ENCODE measurements around the gene CELF2.

Gene CELF2

GRCh38 chr10:11153766-11154165 is 136.1 kb downstream of the CELF2 start:
- H4K20me1 ChIP-seq (ENCODE audit: insufficient read depth, low read length): no peaks in the 10 kb centered on the region
- H3K79me2 ChIP-seq (ENCODE audit: insufficient read depth, low read length): no peaks in the 10 kb centered on the region
- H3K9ac ChIP-seq (ENCODE audit: low read depth, low read length): no peak overlapping the region
- ATAC-seq (ENCODE audit: insufficient read depth, low read depth) (no peak), DNase-seq (no peak)
- H3K9me3 ChIP-seq (ENCODE audit: insufficient read depth, low read length, severe bottlenecking): no peaks in the 10 kb centered on the region
- no peak overlapping the region for H3K27ac ChIP-seq (ENCODE audit: low read length)
- H3K27me3 ChIP-seq (ENCODE audit: insufficient read depth, low read length, poor library complexity): no peaks in the 10 kb centered on the region
- H3K4me3 ChIP-seq (ENCODE audit: low read depth in 1 of 2, low read length in 2 of 2): no peak overlapping the region
- H3K36me3 ChIP-seq (ENCODE audit: insufficient read depth, low read length): no peaks in the 10 kb centered on the region
- TF ChIP-seq CTCF (IDR thresholded peaks at IDR 0.05; ENCODE audit: borderline replicate concordance, extremely low read depth, low read length, poor library complexity, severe bottlenecking) (no peak), EZH2 (IDR thresholded peaks at IDR 0.05; ENCODE audit: borderline replicate concordance, low read depth, low read length, severe bottlenecking) (no peak)
- no peak overlapping the region for H3K4me2 ChIP-seq (ENCODE audit: insufficient read depth, low read length)
- peaks cover 24% of the 10 kb centered on the region for H3K4me1 ChIP-seq (ENCODE audit: insufficient read depth, low read length)
- no peak overlapping the region for H2AFZ ChIP-seq (ENCODE audit: low read depth, low read length)

GRCh38 chr10:11154333-11154732 is 136.7 kb downstream of the CELF2 start:
- no peak overlapping the region for H3K4me2 ChIP-seq (ENCODE audit: insufficient read depth, low read length)
- no peaks in the 10 kb centered on the region for H3K36me3 ChIP-seq (ENCODE audit: insufficient read depth, low read length)
- H3K9ac ChIP-seq (ENCODE audit: low read depth, low read length): no peak overlapping the region
- no peak overlapping the region for H3K4me3 ChIP-seq (ENCODE audit: low read depth in 1 of 2, low read length in 2 of 2)
- no peaks in the 10 kb centered on the region for H4K20me1 ChIP-seq (ENCODE audit: insufficient read depth, low read length)
- peaks cover 24% of the 10 kb centered on the region for H3K4me1 ChIP-seq (ENCODE audit: insufficient read depth, low read length)
- DNase-seq (no peak), ATAC-seq (ENCODE audit: insufficient read depth, low read depth) (no peak)
- no peaks in the 10 kb centered on the region for H3K9me3 ChIP-seq (ENCODE audit: insufficient read depth, low read length, severe bottlenecking)
- H2AFZ ChIP-seq (ENCODE audit: low read depth, low read length): no peak overlapping the region
- TF ChIP-seq EZH2 (IDR thresholded peaks at IDR 0.05; ENCODE audit: borderline replicate concordance, low read depth, low read length, severe bottlenecking) (no peak), CTCF (IDR thresholded peaks at IDR 0.05; ENCODE audit: borderline replicate concordance, extremely low read depth, low read length, poor library complexity, severe bottlenecking) (no peak)
- no peaks in the 10 kb centered on the region for H3K27me3 ChIP-seq (ENCODE audit: insufficient read depth, low read length, poor library complexity)
- H3K79me2 ChIP-seq (ENCODE audit: insufficient read depth, low read length): no peaks in the 10 kb centered on the region
- H3K27ac ChIP-seq (ENCODE audit: low read length): no peak overlapping the region

- DNase-seq (no peak), ATAC-seq (ENCODE audit: insufficient read depth, low read depth) (no peak)
- H3K36me3 ChIP-seq (ENCODE audit: insufficient read depth, low read length): no peaks in the 10 kb centered on the region
- H3K27me3 ChIP-seq (ENCODE audit: insufficient read depth, low read length, poor library complexity): no peaks in the 10 kb centered on the region
- H2AFZ ChIP-seq (ENCODE audit: low read depth, low read length): no peak overlapping the region
- H3K4me1 ChIP-seq (ENCODE audit: insufficient read depth, low read length): peaks cover 18% of the 10 kb centered on the region
- H3K9ac ChIP-seq (ENCODE audit: low read depth, low read length): no peak overlapping the region
- TF ChIP-seq CTCF (IDR thresholded peaks at IDR 0.05; ENCODE audit: borderline replicate concordance, extremely low read depth, low read length, poor library complexity, severe bottlenecking) (no peak), EZH2 (IDR thresholded peaks at IDR 0.05; ENCODE audit: borderline replicate concordance, low read depth, low read length, severe bottlenecking) (no peak)
- no peaks in the 10 kb centered on the region for H4K20me1 ChIP-seq (ENCODE audit: insufficient read depth, low read length)
- H3K9me3 ChIP-seq (ENCODE audit: insufficient read depth, low read length, severe bottlenecking): no peaks in the 10 kb centered on the region
- H3K27ac ChIP-seq (ENCODE audit: low read length): no peak overlapping the region
- no peak overlapping the region for H3K4me3 ChIP-seq (ENCODE audit: low read depth in 1 of 2, low read length in 2 of 2)
- H3K79me2 ChIP-seq (ENCODE audit: insufficient read depth, low read length): no peaks in the 10 kb centered on the region
- H3K4me2 ChIP-seq (ENCODE audit: insufficient read depth, low read length): no peak overlapping the region
Observed at GRCh38 chr10:11154849-11155498, 137.3 kb downstream of the CELF2 start.

Data from DND-41 (cell line).